GM21447 (cell line): ENCODE data around the gene CTTNBP2.
"Not testable (repeated sequence)": the region's sequence is repeated elsewhere in the genome, so short reads cannot be mapped to it uniquely, and the experiment has no call there.

Experiments
- ATAC-seq: cut with Tn5 transposase; IDR thresholded peaks from one replicate; pipeline ENCODE4 v1.9.1; 2021; ENCODE audit not compliant: unreplicated experiment

The CTTNBP2 gene

GRCh38 chr7:117756586-117757085 is 116.6 kb downstream of the CTTNBP2 start:
- ATAC-seq, result no peak

DNA sequence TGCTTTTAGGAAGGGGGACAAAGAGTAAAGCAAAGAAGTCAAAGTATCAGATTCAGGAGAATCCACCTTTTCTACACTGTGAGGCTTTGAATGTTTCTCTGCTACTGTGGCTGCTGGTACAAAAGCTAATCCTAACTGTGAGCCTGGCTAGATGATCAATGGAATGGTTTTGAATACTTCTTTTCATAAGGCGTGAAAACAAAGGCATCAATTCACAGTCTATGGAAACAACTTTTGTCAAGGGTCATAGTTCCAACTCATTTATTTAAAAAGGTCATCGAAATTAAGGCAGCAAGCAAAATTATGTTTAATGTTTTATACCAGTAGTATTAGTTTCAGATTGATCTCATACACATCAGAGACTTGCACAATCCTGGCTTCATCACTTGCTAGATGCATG is 118.1 kb downstream of the CTTNBP2 start:
- ATAC-seq, result no peak

- no peak for ATAC-seq
Measured at GRCh38 chr7:117751775-117752174, 121.5 kb downstream of the CTTNBP2 start.

GRCh38 chr7:117750612-117751563 is 122.4 kb downstream of the CTTNBP2 start:
- no peak for ATAC-seq

GRCh38 chr7:117741962-117742361 is 131.3 kb downstream of the CTTNBP2 start:
- no peak for ATAC-seq

- no peak for ATAC-seq
Measured at GRCh38 chr7:117739085-117739484, 134.2 kb downstream of the CTTNBP2 start.

DNA sequence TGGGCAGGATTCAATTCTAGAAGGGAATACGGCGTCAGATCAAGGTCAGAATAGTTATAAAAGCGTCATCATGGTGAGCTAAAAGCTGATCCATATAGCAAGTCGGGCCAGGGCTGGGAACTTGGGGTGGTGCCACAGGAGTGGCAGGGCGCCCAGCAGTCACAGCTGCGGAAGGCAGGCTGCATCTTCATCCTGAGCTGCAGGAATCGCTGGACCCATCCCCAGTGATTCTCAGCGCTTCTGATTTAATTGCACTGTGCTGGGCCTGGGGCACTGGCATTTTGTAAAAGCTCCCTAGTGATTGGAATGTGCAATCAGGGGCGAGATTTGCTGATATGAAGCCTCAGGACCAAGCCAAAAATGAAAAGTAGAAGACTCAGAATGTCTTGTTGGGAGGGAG is 135.3 kb downstream of the CTTNBP2 start:
- no peak for ATAC-seq

DNA sequence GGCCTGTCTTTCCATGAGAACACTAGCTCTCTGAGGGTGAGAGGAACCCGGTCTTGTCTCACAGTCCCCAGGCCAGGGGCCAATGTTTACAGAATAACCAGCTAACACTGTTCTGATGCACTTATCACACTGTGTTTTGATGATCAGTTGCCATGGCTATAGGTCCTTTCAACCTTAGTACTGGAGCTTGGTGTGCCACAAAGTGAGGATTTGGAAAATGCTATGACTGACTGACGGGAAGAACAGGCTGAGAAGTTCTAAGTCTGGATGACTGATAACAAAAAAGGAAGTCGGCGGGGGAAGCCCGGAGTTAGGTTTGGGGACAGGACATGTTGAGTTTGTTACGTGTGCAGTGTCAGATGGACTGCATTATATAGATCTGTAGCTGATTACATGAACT is 141.8 kb downstream of the CTTNBP2 start:
- peak; percentile 93 for ATAC-seq

GRCh38 chr7:117730390-117730789 is 142.9 kb downstream of the CTTNBP2 start:
- ATAC-seq, result no peak

GRCh38 chr7:117728890-117729624 is 144.2 kb downstream of the CTTNBP2 start:
- peak; percentile 59 for ATAC-seq

GRCh38 chr7:117724898-117725297 is 148.3 kb downstream of the CTTNBP2 start:
- ATAC-seq, result no peak

GRCh38 chr7:117719377-117719776 is 153.9 kb downstream of the CTTNBP2 start:
- no peak for ATAC-seq

DNA sequence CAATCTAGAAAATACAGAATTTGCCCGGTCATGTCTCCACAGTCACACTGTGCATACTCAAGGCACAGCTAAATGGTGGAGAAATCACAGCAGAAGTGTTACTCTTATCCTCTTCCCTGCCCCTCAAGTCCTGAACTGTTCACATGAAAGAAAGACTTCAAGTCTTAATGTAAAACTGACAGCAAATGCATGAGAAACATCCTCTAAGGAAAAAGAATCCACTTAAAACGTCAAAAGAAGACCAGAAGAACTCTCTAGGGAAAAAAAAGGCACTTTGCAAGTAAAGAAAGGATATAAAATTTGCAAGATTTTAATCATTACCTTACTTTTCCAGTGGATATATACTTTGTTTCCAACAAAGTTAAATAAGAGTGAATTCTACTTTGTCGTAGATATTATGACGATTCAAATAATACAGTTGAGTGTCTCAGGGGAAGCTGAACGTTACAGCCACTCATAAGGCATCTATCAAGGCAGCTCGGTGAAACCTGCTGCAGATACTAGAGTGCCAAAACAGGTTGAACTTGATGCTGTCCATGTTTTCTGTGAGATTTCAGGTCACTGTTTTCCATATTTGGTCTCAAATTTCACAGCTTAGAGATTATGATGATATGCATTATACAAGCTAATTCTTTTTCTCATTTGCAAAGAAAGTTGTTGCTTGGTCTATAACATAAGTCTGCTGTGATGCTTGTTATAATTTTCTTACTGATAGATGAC is 155.0 kb downstream of the CTTNBP2 start:
- no peak for ATAC-seq

- ATAC-seq, result no peak
Measured at GRCh38 chr7:117717357-117717756, 155.9 kb downstream of the CTTNBP2 start.

- no peak for ATAC-seq
Measured at GRCh38 chr7:117716707-117717299, 156.4 kb downstream of the CTTNBP2 start.

DNA sequence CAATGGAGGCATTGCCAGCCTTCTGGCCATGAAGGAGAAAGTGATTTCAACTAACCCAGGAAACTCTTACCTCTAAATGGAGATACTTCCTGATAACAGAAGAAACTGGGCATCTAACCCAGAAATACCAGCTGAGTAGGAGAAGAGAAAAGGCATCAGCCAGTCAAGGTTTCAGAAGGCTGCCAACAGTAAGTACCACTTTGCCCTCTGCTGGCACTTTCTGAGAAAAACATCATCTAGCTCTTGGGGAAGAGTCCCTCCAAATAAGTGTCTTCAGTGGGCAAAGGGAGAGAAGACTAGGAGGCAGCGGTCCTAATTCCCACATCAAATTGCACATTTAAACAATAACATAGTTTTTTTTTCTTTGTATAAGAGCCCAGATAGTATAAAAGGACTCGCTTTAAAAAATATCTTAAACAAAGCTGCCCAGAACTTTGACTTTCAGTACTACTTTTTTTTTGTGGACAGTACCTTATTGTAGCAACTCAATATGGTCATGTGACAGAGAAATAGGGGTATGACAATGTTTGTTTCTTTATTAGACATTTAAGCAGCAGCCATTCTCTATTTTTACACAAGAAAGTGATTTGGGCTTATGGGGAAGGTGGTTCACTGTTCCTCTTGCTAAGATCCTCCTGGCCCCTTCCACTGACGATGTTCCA is 157.3 kb downstream of the CTTNBP2 start:
- ATAC-seq, result peak; percentile 90

DNA sequence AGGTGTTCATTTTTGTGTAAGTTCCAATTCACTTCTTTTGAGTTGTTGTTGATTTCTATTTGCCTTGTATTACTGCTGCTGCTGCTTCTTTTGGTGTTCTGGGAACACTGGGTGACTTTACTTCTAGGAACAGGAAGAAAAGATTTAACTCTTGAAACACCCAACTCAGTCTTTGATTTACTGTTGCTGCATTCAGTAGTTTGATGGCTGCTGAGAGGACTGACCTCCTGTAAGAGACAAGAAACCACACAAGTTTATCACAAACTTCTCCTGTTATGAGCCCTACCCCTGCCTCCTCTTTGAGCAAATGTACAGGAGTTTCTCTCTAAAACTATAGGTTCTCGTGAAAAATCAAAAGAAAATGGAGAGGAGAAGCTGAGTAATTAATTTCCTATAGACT is 161.7 kb downstream of the CTTNBP2 start:
- ATAC-seq, result no peak

- ATAC-seq, result not testable (repeated sequence)
Measured at GRCh38 chr7:117708173-117708572, 165.1 kb downstream of the CTTNBP2 start.

GRCh38 chr7:117707080-117707479 is 166.2 kb downstream of the CTTNBP2 start:
- ATAC-seq, result no peak

GRCh38 chr7:117706210-117706609 is 167.0 kb downstream of the CTTNBP2 start:
- ATAC-seq, result no peak
